Thoracic aorta (tissue), 2 donors: Measurements from ENCODE around the gene ZKSCAN1. TPM values are rescaled to one million over a fixed set of nuclear protein-coding genes. Genes with fewer than 3 reads are reported as not detected.

ENCODE experiments used
- ATAC-seq: fragments of 150-250 bp; one replicate; pipeline ENCODE4 v1.8.0; 2017; ENCODE audit warnings: low read depth; ENCODE audit not compliant: insufficient number of reproducible peaks, low FRiP score
- DNase-seq: peaks from one replicate; pipeline ENCODE4 v3.0.0-alpha.2; 2020; ENCODE audit warnings: low spot score
- H3K27ac ChIP-seq, 2 donors: fragments of 200-600 bp; sonication (generic); 1 replicate in 1 of 2; 2 replicates in 1 of 2; pipeline ENCODE4 v1.5.1; 2016; ENCODE audit warnings: mild to moderate bottlenecking in 2 of 2, moderate library complexity in 2 of 2
- H3K27me3 ChIP-seq: fragments of 200-600 bp; sonication (generic); replicated peaks from 2 replicates; pipeline ENCODE4 v1.6.0; 2016; ENCODE audit warnings: mild to moderate bottlenecking; ENCODE audit not compliant: insufficient read depth
- H3K36me3 ChIP-seq: fragments of 200-600 bp; sonication (generic); one replicate; pipeline ENCODE4 v1.5.1; 2016
- H3K4me1 ChIP-seq, 2 donors: fragments of 200-600 bp; sonication (generic); 1 replicate in 1 of 2; 2 replicates in 1 of 2; pipeline versions ENCODE4 v1.5.1 to v1.6.0; 2016; ENCODE audit warnings: low read depth in 2 of 2, mild to moderate bottlenecking in 1 of 2; ENCODE audit not compliant: control insufficient read depth in 1 of 2
- H3K4me3 ChIP-seq: fragments of 200-600 bp; sonication (generic); 2 replicates; pipeline ENCODE4 v1.5.1; 2016; ENCODE audit warnings: mild to moderate bottlenecking
- H3K9me3 ChIP-seq: fragments of 200-600 bp; sonication (generic); 2 replicates; pipeline ENCODE4 v1.5.1; 2016
- total RNA-seq, 2 donors: library from RNA; depleted of rRNA; stranded (reverse); fragments of >200 nt; gene quantifications; one replicate each; pipeline versions ENCODE4 v1.1.0 to v1.2.3, GENCODE V29; 2016
- TF ChIP-seq, protein P1 (sequence below): fragments of 200-600 bp; sonication (generic); IDR thresholded peaks from one replicate; pipeline ENCODE4 v1.5.1; 2019; ENCODE audit warnings: antibody characterized with exemption

The ZKSCAN1 gene
- total RNA-seq, 2 donors from 2014 or later = 25.6 to 42.5 TPM

DNA sequence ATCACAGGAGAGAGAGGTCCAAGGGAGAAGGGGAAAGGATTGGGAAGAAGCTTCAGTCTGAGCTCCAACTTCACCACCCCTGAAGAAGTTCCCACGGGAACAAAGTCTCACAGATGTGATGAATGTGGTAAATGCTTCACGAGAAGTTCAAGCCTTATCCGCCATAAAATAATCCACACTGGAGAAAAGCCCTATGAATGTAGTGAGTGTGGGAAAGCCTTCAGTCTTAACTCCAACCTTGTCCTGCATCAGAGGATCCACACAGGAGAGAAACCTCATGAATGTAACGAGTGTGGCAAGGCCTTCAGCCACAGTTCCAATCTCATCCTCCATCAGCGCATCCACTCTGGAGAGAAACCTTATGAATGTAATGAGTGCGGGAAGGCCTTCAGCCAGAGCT lies 18.1 kb downstream of the ZKSCAN1 start:
- H3K27ac ChIP-seq = no peak overlapping the region
- TF ChIP-seq, protein P1, sequence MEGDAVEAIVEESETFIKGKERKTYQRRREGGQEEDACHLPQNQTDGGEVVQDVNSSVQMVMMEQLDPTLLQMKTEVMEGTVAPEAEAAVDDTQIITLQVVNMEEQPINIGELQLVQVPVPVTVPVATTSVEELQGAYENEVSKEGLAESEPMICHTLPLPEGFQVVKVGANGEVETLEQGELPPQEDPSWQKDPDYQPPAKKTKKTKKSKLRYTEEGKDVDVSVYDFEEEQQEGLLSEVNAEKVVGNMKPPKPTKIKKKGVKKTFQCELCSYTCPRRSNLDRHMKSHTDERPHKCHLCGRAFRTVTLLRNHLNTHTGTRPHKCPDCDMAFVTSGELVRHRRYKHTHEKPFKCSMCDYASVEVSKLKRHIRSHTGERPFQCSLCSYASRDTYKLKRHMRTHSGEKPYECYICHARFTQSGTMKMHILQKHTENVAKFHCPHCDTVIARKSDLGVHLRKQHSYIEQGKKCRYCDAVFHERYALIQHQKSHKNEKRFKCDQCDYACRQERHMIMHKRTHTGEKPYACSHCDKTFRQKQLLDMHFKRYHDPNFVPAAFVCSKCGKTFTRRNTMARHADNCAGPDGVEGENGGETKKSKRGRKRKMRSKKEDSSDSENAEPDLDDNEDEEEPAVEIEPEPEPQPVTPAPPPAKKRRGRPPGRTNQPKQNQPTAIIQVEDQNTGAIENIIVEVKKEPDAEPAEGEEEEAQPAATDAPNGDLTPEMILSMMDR = no peak
- H3K9me3 ChIP-seq = no peaks in the 10 kb centered on the region
- ATAC-seq = no peak
- no peak for DNase-seq
- H3K4me3 ChIP-seq = no peak overlapping the region
- H3K27me3 ChIP-seq = no peaks in the 10 kb centered on the region
- peaks cover 0 to 12% of the 10 kb centered on the region in 2 donors for H3K4me1 ChIP-seq
- H3K36me3 ChIP-seq = peaks cover 41% of the 10 kb centered on the region

DNA sequence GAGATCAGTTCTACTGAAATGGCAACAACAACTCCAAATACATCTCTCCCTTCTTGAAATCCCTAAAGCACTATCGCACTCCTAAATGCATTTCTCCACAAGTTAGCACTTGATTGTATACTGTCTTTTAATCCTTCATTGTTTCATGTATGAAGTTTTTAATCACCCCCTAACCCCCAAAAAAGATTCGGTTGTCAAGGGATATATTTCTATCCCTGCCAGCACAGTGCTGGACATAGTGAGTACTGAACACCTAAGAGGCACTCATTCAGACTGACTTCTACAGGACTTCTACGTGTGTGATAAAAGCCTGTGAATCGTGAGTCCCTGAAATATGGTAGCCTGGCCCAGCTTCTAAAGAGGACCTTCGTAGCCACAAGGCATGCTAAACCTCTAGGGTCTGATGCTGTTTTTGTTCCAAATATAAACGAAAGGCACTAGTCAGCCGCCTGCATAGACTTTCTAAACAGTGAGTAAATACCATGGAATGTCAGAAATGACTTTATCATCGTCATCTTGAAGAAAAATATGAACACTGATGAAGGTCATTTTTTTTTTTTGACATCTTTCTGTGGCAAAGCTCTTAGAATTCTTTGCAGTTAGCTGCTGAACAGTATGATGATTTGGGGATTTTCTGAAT lies 19.6 kb downstream of the ZKSCAN1 start:
- Histone ChIP-seq H3K4me1 (peaks cover 0 to 12% of the 10 kb centered on the region in 2 donors), H3K9me3 (no peaks in the 10 kb centered on the region), H3K36me3 (peaks cover 37% of the 10 kb centered on the region), H3K27ac (no peak overlapping the region), H3K4me3 (no peak overlapping the region), H3K27me3 (no peaks in the 10 kb centered on the region)
- TF ChIP-seq, protein P1 = no peak
- DNase-seq (no peak), ATAC-seq (no peak)

DNA sequence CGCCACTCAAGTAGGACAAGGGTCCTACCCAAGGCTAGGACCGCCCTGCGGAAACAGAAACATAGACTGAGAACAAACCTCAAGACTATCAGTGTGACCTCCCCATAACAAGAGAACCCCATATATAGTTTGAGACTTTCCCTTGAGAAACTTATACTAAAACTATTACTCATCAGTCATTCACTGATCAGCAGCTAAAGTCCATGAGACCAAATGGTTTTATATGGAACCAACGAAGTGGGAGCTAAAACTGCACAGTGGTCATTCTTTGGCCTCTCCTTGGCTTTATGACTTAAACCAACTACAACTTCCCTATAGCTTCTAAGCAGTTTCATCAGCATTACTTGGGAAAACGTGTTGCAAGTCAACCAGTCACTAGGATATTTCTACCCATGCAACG lies 20.5 kb downstream of the ZKSCAN1 start:
- no peak overlapping the region for H3K27ac ChIP-seq
- DNase-seq (no peak), ATAC-seq (no peak)
- no peak overlapping the region for H3K4me3 ChIP-seq
- peaks cover 34% of the 10 kb centered on the region for H3K36me3 ChIP-seq
- no peaks in the 10 kb centered on the region for H3K27me3 ChIP-seq
- peaks cover 0 to 12% of the 10 kb centered on the region in 2 donors for H3K4me1 ChIP-seq
- H3K9me3 ChIP-seq = no peaks in the 10 kb centered on the region
- TF ChIP-seq, protein P1 = no peak

DNA sequence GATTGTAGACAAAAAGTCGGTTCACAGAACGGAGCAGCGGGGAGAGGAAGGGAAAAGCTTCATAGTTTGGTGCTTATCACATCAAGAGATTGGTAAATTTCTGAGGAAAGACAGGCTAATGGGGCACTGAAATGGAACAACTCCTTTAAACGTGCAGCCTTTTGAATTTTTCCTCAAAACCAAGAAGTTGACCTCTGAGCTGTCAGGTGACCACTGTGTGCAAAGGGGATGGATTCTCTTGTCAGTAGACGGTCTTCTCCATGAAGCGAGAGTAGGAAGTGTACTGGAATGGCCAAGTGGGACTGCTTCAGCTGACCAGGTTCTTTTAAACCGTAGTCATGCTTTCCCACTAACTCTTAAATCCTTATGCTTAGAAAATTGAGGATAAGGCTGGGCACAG lies 22.9 kb downstream of the ZKSCAN1 start:
- H3K27ac ChIP-seq = no peak overlapping the region
- H3K4me1 ChIP-seq = peaks cover 0 to 12% of the 10 kb centered on the region in 2 donors
- no peak overlapping the region for H3K4me3 ChIP-seq
- no peaks in the 10 kb centered on the region for H3K9me3 ChIP-seq
- peaks cover 19% of the 10 kb centered on the region for H3K36me3 ChIP-seq
- no peaks in the 10 kb centered on the region for H3K27me3 ChIP-seq
- ATAC-seq = no peak
- TF ChIP-seq, protein P1 = no peak
- DNase-seq = no peak

DNA sequence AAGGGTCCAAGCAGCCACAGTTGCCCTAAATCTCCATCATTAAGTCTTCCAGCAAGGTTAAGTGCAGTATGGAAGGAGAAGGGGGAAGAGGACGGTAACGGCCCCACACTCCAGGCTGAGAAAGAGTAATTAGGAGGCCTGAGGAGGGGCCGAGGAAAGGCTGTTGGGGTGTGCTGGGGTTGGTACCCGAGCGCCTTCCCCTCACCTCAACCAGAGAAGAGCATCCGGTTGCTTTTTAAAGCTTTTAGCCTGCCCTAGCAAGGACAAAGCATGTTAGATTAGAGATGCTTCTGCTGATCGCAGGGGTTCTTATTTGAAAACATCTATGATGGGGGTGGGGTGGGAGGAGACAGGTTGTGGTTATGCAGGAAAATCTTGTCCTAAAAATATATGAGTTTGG lies 25.2 kb downstream of the ZKSCAN1 start:
- Histone ChIP-seq H3K4me1 (peaks cover 0 to under 1% of the 10 kb centered on the region in 2 donors), H3K4me3 (no peak overlapping the region), H3K36me3 (peaks cover 3% of the 10 kb centered on the region), H3K27me3 (no peaks in the 10 kb centered on the region), H3K27ac (no peak overlapping the region), H3K9me3 (no peaks in the 10 kb centered on the region)
- ATAC-seq = no peak
- TF ChIP-seq, protein P1 = no peak
- DNase-seq = no peak
